Ovary (tissue), 3 donors: ENCODE results near the gene RHOB.
"Not testable (repeated sequence)": the region's sequence is repeated elsewhere in the genome, so short reads cannot be mapped to it uniquely, and the experiment has no call there.

Source experiments
- CTCF ChIP-seq, 3 donors: fragments of 450-650 bp in 2 of 3; fragments of 200-600 bp in 1 of 3; IDR thresholded peaks; one replicate each; pipeline versions ENCODE4 v1.5.1 to v1.8.0; 2016 to 2022; ENCODE audit warnings: antibody characterized with exemption in 3 of 3, mild to moderate bottlenecking in 1 of 3
- POLR2A ChIP-seq: fragments of 450-650 bp; IDR thresholded peaks from one replicate; pipeline ENCODE4 v1.6.1; 2017; ENCODE audit warnings: antibody characterized with exemption, mild to moderate bottlenecking, moderate library complexity
- donor health status: DM: no; HTN: no; CAD: no.

GRCh38 chr2:20493095-20493494, 46.2 kb downstream of the RHOB start:
- not testable (repeated sequence) for TF ChIP-seq CTCF (IDR thresholded peaks at IDR 0.05); POLR2A
